H9 (cell line): ENCODE data around the gene MAD1L1. TPM values are rescaled to one million over a fixed set of nuclear protein-coding genes. Genes with fewer than 3 reads are reported as not detected.

Source experiments
- DNase-seq: peaks from one replicate; pipeline ENCODE4 v3.0.0-alpha.2; 2017
- H2AFZ ChIP-seq: one replicate; pipeline ENCODE4 v1.6.1; 2013; ENCODE audit warnings: mild to moderate bottlenecking, low read length, control low read depth, moderate library complexity
- H2AK5ac ChIP-seq: 2 replicates; pipeline ENCODE4 v1.6.1; 2013; ENCODE audit warnings: low read length, control low read depth, mixed read lengths; ENCODE audit not compliant: insufficient read length
- H2BK120ac ChIP-seq: one replicate; pipeline ENCODE4 v1.6.1; 2013; ENCODE audit warnings: low read depth, mild to moderate bottlenecking, low read length, control low read depth, inconsistent platforms; ENCODE audit not compliant: poor library complexity, severe bottlenecking
- H2BK12ac ChIP-seq: 2 replicates; pipeline ENCODE4 v1.6.1; 2013; ENCODE audit warnings: low read length, control low read depth, mixed read lengths, low read depth; ENCODE audit not compliant: insufficient read length
- H2BK15ac ChIP-seq: 2 replicates; pipeline ENCODE4 v1.6.1; 2013; ENCODE audit warnings: low read depth, low read length, control low read depth
- H2BK20ac ChIP-seq: one replicate; pipeline ENCODE4 v1.6.1; 2013; ENCODE audit warnings: low read depth, mild to moderate bottlenecking, low read length, control low read depth, inconsistent platforms; ENCODE audit not compliant: poor library complexity, severe bottlenecking
- H2BK5ac ChIP-seq: 2 replicates; pipeline ENCODE4 v1.6.1; 2013; ENCODE audit warnings: low read length, control low read depth, mixed read lengths; ENCODE audit not compliant: insufficient read length
- H3K14ac ChIP-seq: 2 replicates; pipeline ENCODE4 v1.6.1; 2013; ENCODE audit warnings: low read length, control low read depth; ENCODE audit not compliant: insufficient read depth
- H3K18ac ChIP-seq: 2 replicates; pipeline ENCODE4 v1.6.1; 2013; ENCODE audit warnings: low read depth, mild to moderate bottlenecking, mixed read lengths, low read length, control low read depth; ENCODE audit not compliant: insufficient read length
- H3K23ac ChIP-seq: 2 replicates; pipeline ENCODE4 v1.6.1; 2013; ENCODE audit warnings: low read length, control low read depth, mixed read lengths, low read depth; ENCODE audit not compliant: insufficient read length
- H3K23me2 ChIP-seq: 2 replicates; pipeline ENCODE4 v1.6.1; 2013; ENCODE audit warnings: low read depth, mild to moderate bottlenecking, mixed read lengths, low read length, control low read depth; ENCODE audit not compliant: insufficient read length, poor library complexity, severe bottlenecking
- H3K27ac ChIP-seq: 2 replicates; pipeline ENCODE4 v1.5.1; 2013; ENCODE audit warnings: low read length, control low read depth, mixed read lengths, low read depth; ENCODE audit not compliant: insufficient read length
- H3K27me3 ChIP-seq: 2 replicates; pipeline ENCODE4 v1.6.1; 2013; ENCODE audit warnings: low read length, control low read depth, inconsistent platforms; ENCODE audit not compliant: insufficient read depth
- H3K4ac ChIP-seq: 2 replicates; pipeline ENCODE4 v1.6.1; 2013; ENCODE audit warnings: low read depth, mild to moderate bottlenecking, control low read depth, inconsistent platforms, low read length, moderate library complexity
- H3K4me1 ChIP-seq: 2 replicates; pipeline ENCODE4 v1.6.1; 2013; ENCODE audit warnings: low read length, control low read depth, inconsistent platforms; ENCODE audit not compliant: insufficient read depth
- H3K4me2 ChIP-seq: 2 replicates; pipeline ENCODE4 v1.6.1; 2013; ENCODE audit warnings: low read length, control low read depth, mixed read lengths; ENCODE audit not compliant: insufficient read length, insufficient read depth
- H3K56ac ChIP-seq: 2 replicates; pipeline ENCODE4 v1.6.1; 2013; ENCODE audit warnings: low read depth, mild to moderate bottlenecking, mixed read lengths, low read length, control low read depth; ENCODE audit not compliant: insufficient read length
- H3K79me1 ChIP-seq: 2 replicates; pipeline ENCODE4 v1.6.1; 2013; ENCODE audit warnings: low read depth, mild to moderate bottlenecking, moderate library complexity, low read length, control low read depth, inconsistent platforms; ENCODE audit not compliant: insufficient read depth, poor library complexity, severe bottlenecking
- H3K79me2 ChIP-seq: 2 replicates; pipeline ENCODE4 v1.6.1; 2013; ENCODE audit warnings: low read length, control low read depth, inconsistent platforms; ENCODE audit not compliant: insufficient read depth
- H3K9ac ChIP-seq: 2 replicates; pipeline ENCODE4 v1.6.1; 2013; ENCODE audit warnings: low read length, control low read depth, mixed read lengths; ENCODE audit not compliant: insufficient read length; ENCODE audit errors: extremely low read depth
- H3K9me3 ChIP-seq: one replicate; pipeline ENCODE4 v1.6.1; 2013; ENCODE audit warnings: low read depth, low read length, inconsistent platforms; ENCODE audit not compliant: control insufficient read depth
- H3T11ph ChIP-seq: one replicate; pipeline ENCODE4 v1.6.1; 2013; ENCODE audit warnings: mild to moderate bottlenecking, low read length, control low read depth, inconsistent platforms
- H4K20me1 ChIP-seq: one replicate; pipeline ENCODE4 v1.6.1; 2013; ENCODE audit not compliant: control insufficient read depth, insufficient read length, insufficient read depth
- H4K5ac ChIP-seq: 2 replicates; pipeline ENCODE4 v1.6.1; 2013; ENCODE audit warnings: low read depth, mild to moderate bottlenecking, mixed read lengths, low read length, control low read depth; ENCODE audit not compliant: insufficient read length
- H4K8ac ChIP-seq: replicated peaks from 2 replicates; pipeline ENCODE4 v1.6.1; 2013; ENCODE audit warnings: low read length, control low read depth, mixed read lengths, low read depth; ENCODE audit not compliant: insufficient read length
- H4K91ac ChIP-seq: 2 replicates; pipeline ENCODE4 v1.6.1; 2013; ENCODE audit warnings: low read depth, mild to moderate bottlenecking, moderate library complexity, mixed read lengths, low read length, control low read depth; ENCODE audit not compliant: insufficient read length
- H3K27ac Mint-ChIP-seq, 3 experiments: 2 replicates in 2 of 3; 3 replicates in 1 of 3; pipeline ENCODE4 v1.8.0; 2020 to 2021; ENCODE audit warnings: mixed read lengths in 3 of 3, mild to moderate bottlenecking in 1 of 3, moderate library complexity in 1 of 3
- H3K27me3 Mint-ChIP-seq: 2 replicates; pipeline ENCODE4 v1.8.0; 2021; ENCODE audit warnings: low read depth, mild to moderate bottlenecking, moderate library complexity, mixed read lengths
- H3K36me3 Mint-ChIP-seq, 3 experiments: 2 replicates in 2 of 3; 3 replicates in 1 of 3; pipeline ENCODE4 v1.8.0; 2020 to 2021; ENCODE audit warnings: low read depth in 3 of 3, mixed read lengths in 3 of 3; ENCODE audit not compliant: insufficient read depth in 1 of 3
- H3K4me1 Mint-ChIP-seq, 2 experiments: 2 replicates each; pipeline ENCODE4 v1.8.0; 2020; ENCODE audit warnings: mixed read lengths in 2 of 2
- H3K4me3 Mint-ChIP-seq, 2 experiments: 2 replicates in 1 of 2; 3 replicates in 1 of 2; pipeline ENCODE4 v1.8.0; 2020 to 2021; ENCODE audit warnings: mild to moderate bottlenecking in 2 of 2, mixed read lengths in 2 of 2, moderate library complexity in 1 of 2
- H3K9me3 Mint-ChIP-seq, 2 experiments: 2 replicates in 1 of 2; 3 replicates in 1 of 2; pipeline ENCODE4 v1.8.0; 2020; ENCODE audit warnings: mild to moderate bottlenecking in 2 of 2, mixed read lengths in 2 of 2, moderate library complexity in 1 of 2
- CTCF ChIP-seq: fragments of 200-600 bp; sonication (generic); conservative IDR thresholded peaks from 3 replicates; pipeline ENCODE4 v1.8.0; 2021; ENCODE audit warnings: antibody characterized with exemption, mild to moderate bottlenecking
- WGBS: extraction: QIAGEN DNeasy Blood & Tissue Kit; methylation state at CpG from one replicate; pipeline ENCODE4 v1.1.7; 2013; ENCODE audit warnings: missing lambda C conversion rate, low lambda C conversion rate, mixed read lengths; ENCODE audit not compliant: insufficient read length; ENCODE audit errors: extremely low coverage; 5-methylcytosine and 5-hydroxymethylcytosine counted together
- total RNA-seq: library from RNA; stranded (reverse); gene quantifications from 2 replicates; pipeline ENCODE4 v1.2.1, GENCODE V29; 2021

Gene MAD1L1
- total RNA-seq, 1 experiment from 2014 or later, result 39.0 TPM

GRCh38 chr7:2141651-2142050 is 91.1 kb downstream of the MAD1L1 start:
- Histone ChIP-seq H3K23me2 (no peaks in the 10 kb centered on the region), H3K23ac (no peak overlapping the region), H3K27me3 (no peaks in the 10 kb centered on the region), H3K9ac (no peak overlapping the region), H3K18ac (no peak overlapping the region), H4K91ac (no peak overlapping the region), H4K20me1 (no peaks in the 10 kb centered on the region), H2AK5ac (no peak overlapping the region), H2BK20ac (no peak overlapping the region), H3K56ac (no peak overlapping the region), H3K14ac (no peak overlapping the region), H3K4me2 (no peak overlapping the region), H2AFZ (no peak overlapping the region), H4K5ac (no peak overlapping the region), H4K8ac (no peak overlapping the region), H2BK120ac (no peak overlapping the region), H3K4me1 (no peaks in the 10 kb centered on the region), H2BK5ac (no peak overlapping the region), H3K79me2 (no peaks in the 10 kb centered on the region), H2BK12ac (no peak overlapping the region), H3K4ac (no peak overlapping the region), H3T11ph (no peak overlapping the region), H3K79me1 (no peaks in the 10 kb centered on the region), H2BK15ac (no peak overlapping the region), H3K9me3 (no peaks in the 10 kb centered on the region), H3K27ac (no peak overlapping the region)
- peaks cover 17 to 33% (median 31%) of the 10 kb centered on the region in 3 experiments; a peak in 6 of 7 replicates for H3K36me3 Mint-ChIP-seq
- WGBS, result no CpG with 5 or more reads among the region's 14 CpGs
- H3K4me1 Mint-ChIP-seq, result no peaks in the 10 kb centered on the region
- H3K4me3 Mint-ChIP-seq, result no peak overlapping the region
- H3K9me3 Mint-ChIP-seq, result no peaks in the 10 kb centered on the region
- no peaks in the 10 kb centered on the region for H3K27me3 Mint-ChIP-seq
- no peak overlapping the region for H3K27ac Mint-ChIP-seq
- 0 out of 3 replicates have a peak, but pooled peaks have one; percentile 26 for TF ChIP-seq CTCF
- DNase-seq, result no peak
